CD4-positive, alpha-beta T cell (primary cell): ENCODE measurements around the gene SYF2. TPM values are rescaled to one million over a fixed set of nuclear protein-coding genes. Genes with fewer than 3 reads are reported as not detected.

Source experiments
- ATAC-seq: fragments of 200-7000 bp; cut with Tn5 transposase; one replicate; pipeline ENCODE4 v1.10.0; 2022; ENCODE audit warnings: mild to moderate bottlenecking; ENCODE audit not compliant: poor library complexity
- CTCF ChIA-PET: fragments of 350-600 bp; sonication (Branson Sonifier 250); formaldehyde crosslinking; loops from one replicate; lab custom pipeline; 2021; ENCODE audit warnings: antibody characterized with exemption, inconsistent platforms; lab: Charles Lee
- POLR2A ChIA-PET: fragments of 350-600 bp; sonication (Branson Sonifier 250); formaldehyde crosslinking; loops from one replicate; lab custom pipeline; 2021; ENCODE audit warnings: antibody characterized with exemption, inconsistent platforms; lab: Charles Lee
- DNase-seq, 14 experiments: peaks; one replicate each; pipeline ENCODE4 v3.0.0-alpha.2; 2013 to 2020; ENCODE audit warnings: mixed read lengths in 2 of 14
- H3K27ac ChIP-seq, 2 donors: one replicate each; pipeline versions ENCODE4 v1.5.1 to v1.7.0; 2013; ENCODE audit warnings: low read length in 2 of 2, low read depth in 1 of 2, mild to moderate bottlenecking in 1 of 2
- H3K27me3 ChIP-seq, 2 experiments: 1 replicate in 1 of 2; 2 replicates in 1 of 2; pipeline versions ENCODE4 v1.6.1 to v1.7.0; 2013; ENCODE audit warnings: low read length in 2 of 2, control low read depth in 1 of 2, mild to moderate bottlenecking in 1 of 2, moderate library complexity in 1 of 2; ENCODE audit not compliant: insufficient read depth in 2 of 2, control insufficient read depth in 1 of 2
- H3K36me3 ChIP-seq: one replicate; pipeline ENCODE4 v1.6.1; 2013; ENCODE audit warnings: low read length, control low read depth; ENCODE audit not compliant: insufficient read depth
- H3K4me1 ChIP-seq: one replicate; pipeline ENCODE4 v1.6.1; 2013; ENCODE audit warnings: low read length, control low read depth; ENCODE audit not compliant: insufficient read depth
- H3K4me3 ChIP-seq: one replicate; pipeline ENCODE4 v1.5.1; 2013; ENCODE audit warnings: mild to moderate bottlenecking, low read length, moderate library complexity
- H3K9me3 ChIP-seq, 2 experiments: 1 replicate in 1 of 2; 2 replicates in 1 of 2; pipeline versions ENCODE4 v1.6.1 to v1.7.0; 2013; ENCODE audit warnings: low read length in 2 of 2, mild to moderate bottlenecking in 2 of 2, control low read depth in 1 of 2, moderate library complexity in 1 of 2; ENCODE audit not compliant: control insufficient read depth in 1 of 2, insufficient read depth in 1 of 2
- H3K27ac Mint-ChIP-seq: one replicate; pipeline ENCODE4 v1.8.0; 2020; ENCODE audit warnings: mixed read lengths
- H3K27me3 Mint-ChIP-seq: one replicate; pipeline ENCODE4 v1.8.0; 2021; ENCODE audit warnings: mixed read lengths
- H3K36me3 Mint-ChIP-seq: one replicate; pipeline ENCODE4 v1.8.0; 2021; ENCODE audit warnings: low read depth, mixed read lengths
- H3K4me1 Mint-ChIP-seq: one replicate; pipeline ENCODE4 v1.8.0; 2021; ENCODE audit warnings: low read depth, mixed read lengths
- H3K4me3 Mint-ChIP-seq: one replicate; pipeline ENCODE4 v1.8.0; 2020; ENCODE audit warnings: mild to moderate bottlenecking, mixed read lengths
- H3K9me3 Mint-ChIP-seq: one replicate; pipeline ENCODE4 v1.8.0; 2020; ENCODE audit warnings: mixed read lengths
- intact Hi-C, 2 experiments: fragments of 100-400 bp; cut with DNase I in 1 of 2; cut with micrococcal nuclease in 1 of 2; formaldehyde crosslinking; loops; one replicate each; pipeline versions ENCODE4 v1.15.1 to v1.9.0; 2023 to 2025; cut with DNase I, micrococcal nuclease
- total RNA-seq, 174 experiments: library from RNA in 2 of 174; stranded (reverse) in 2 of 174; gene quantifications; one replicate each; pipeline ENCODE4 v1.2.3 and lab custom pipeline; 2021 to 2026
- TF ChIP-seq, protein P1 (sequence below): fragments of 200-600 bp; IDR thresholded peaks from one replicate; pipeline ENCODE4 v1.8.0; 2022; ENCODE audit warnings: antibody characterized with exemption, mild to moderate bottlenecking

Gene SYF2
- total RNA-seq, 2 experiments from 2014 or later, result 93.3 to 98.9 TPM

DNA sequence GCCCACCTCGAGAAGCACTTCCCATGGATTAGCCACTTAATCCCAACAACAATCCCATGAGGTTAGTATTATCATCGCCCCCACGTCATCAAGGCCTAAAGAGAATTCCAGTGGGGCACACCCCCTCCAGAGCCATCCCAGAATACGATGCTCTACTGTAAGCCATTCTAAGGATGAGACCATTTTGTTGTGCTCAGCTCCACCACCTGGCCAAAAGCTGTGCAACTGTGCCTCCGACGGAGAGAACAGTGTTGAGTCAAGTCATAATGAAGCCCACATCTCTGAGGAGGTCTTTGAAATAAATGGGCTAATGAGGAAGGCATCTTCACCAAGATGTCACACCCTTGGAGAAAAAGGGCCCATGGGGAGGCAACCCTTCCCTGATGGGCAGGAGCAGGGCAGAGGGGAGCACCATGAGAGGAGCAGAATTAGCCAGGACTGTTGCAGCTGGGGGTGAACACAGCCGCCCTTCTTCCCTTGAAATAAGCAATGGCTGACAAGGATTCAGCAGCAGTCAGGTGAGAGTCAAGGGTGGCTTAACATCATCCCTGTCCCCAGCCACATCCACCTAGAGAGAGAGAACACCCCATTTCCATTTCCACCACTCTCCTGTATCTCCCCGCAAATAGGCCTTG lies 14.6 kb downstream of the SYF2 start:
- H3K4me3 ChIP-seq, result no peak overlapping the region
- H3K36me3 ChIP-seq, result peaks cover 21% of the 10 kb centered on the region
- H3K4me3 Mint-ChIP-seq, result no peak overlapping the region
- H3K36me3 Mint-ChIP-seq, result peaks cover 41% of the 10 kb centered on the region
- no peak for DNase-seq
- ChIA-PET POLR2A (no interaction called here), CTCF (no interaction called here)
- H3K27ac Mint-ChIP-seq, result no peak overlapping the region
- H3K9me3 ChIP-seq, result no peaks in the 10 kb centered on the region
- TF ChIP-seq, protein P1, sequence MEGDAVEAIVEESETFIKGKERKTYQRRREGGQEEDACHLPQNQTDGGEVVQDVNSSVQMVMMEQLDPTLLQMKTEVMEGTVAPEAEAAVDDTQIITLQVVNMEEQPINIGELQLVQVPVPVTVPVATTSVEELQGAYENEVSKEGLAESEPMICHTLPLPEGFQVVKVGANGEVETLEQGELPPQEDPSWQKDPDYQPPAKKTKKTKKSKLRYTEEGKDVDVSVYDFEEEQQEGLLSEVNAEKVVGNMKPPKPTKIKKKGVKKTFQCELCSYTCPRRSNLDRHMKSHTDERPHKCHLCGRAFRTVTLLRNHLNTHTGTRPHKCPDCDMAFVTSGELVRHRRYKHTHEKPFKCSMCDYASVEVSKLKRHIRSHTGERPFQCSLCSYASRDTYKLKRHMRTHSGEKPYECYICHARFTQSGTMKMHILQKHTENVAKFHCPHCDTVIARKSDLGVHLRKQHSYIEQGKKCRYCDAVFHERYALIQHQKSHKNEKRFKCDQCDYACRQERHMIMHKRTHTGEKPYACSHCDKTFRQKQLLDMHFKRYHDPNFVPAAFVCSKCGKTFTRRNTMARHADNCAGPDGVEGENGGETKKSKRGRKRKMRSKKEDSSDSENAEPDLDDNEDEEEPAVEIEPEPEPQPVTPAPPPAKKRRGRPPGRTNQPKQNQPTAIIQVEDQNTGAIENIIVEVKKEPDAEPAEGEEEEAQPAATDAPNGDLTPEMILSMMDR, result no peak
- no peaks in the 10 kb centered on the region for H3K4me1 Mint-ChIP-seq
- H3K27me3 ChIP-seq, result no peaks in the 10 kb centered on the region
- intact Hi-C loops, result no loop called here
- no peaks in the 10 kb centered on the region for H3K9me3 Mint-ChIP-seq
- H3K27ac ChIP-seq, result no peak overlapping the region
- H3K4me1 ChIP-seq, result peaks cover 7% of the 10 kb centered on the region
- no peaks in the 10 kb centered on the region for H3K27me3 Mint-ChIP-seq
- no peak for ATAC-seq

DNA sequence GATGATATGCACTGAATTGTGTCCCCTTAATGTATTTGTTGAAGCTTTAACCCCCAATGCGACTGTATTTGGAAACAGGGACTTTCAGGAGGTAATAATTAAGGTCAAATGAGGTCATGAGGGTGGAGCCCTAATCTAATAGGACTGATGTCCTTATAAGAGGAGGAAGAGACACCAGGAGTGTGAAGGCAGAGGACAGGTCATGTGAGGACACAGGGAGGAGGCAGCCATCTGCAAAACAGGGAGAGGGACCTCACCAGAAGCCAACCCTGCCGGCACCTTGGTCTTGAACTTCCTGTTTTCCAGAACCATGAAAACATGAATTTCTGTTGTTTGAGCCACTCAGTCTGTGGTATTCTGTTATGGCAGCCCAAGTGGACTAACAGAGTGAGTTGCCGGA lies 15.3 kb downstream of the SYF2 start:
- H3K4me1 ChIP-seq, result peaks cover 7% of the 10 kb centered on the region
- ChIA-PET POLR2A (no interaction called here), CTCF (no interaction called here)
- no peak overlapping the region for H3K4me3 Mint-ChIP-seq
- no peaks in the 10 kb centered on the region for H3K9me3 Mint-ChIP-seq
- peaks cover 14% of the 10 kb centered on the region for H3K36me3 ChIP-seq
- no peak for DNase-seq
- H3K36me3 Mint-ChIP-seq, result peaks cover 34% of the 10 kb centered on the region
- H3K9me3 ChIP-seq, result no peaks in the 10 kb centered on the region
- H3K27ac ChIP-seq, result no peak overlapping the region
- H3K27ac Mint-ChIP-seq, result no peak overlapping the region
- no peaks in the 10 kb centered on the region for H3K27me3 Mint-ChIP-seq
- no peak overlapping the region for H3K4me3 ChIP-seq
- ATAC-seq, result no peak
- H3K27me3 ChIP-seq, result no peaks in the 10 kb centered on the region
- TF ChIP-seq, protein P1, result no peak
- intact Hi-C loops, result no loop called here
- no peaks in the 10 kb centered on the region for H3K4me1 Mint-ChIP-seq

DNA sequence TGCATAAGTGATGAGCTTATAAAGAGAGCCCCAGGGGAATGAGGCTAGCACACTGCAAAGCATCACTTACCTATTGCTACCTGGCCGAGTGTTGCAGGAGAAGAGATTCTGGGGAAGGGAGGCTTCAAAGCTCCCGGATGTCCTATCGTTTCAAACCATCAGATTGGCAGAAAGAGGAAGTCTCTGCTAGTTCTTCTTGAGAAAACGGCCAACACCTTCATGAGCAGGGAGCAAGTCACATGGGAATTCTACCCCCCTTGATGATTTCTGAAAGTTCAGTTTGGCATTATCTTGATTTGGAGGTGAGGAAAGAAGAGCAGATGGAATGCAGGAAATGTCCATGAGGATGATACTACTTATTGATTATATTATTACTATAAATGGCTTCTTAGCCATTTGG lies 16.2 kb downstream of the SYF2 start:
- ChIA-PET CTCF (no interaction called here), POLR2A (no interaction called here)
- Mint-ChIP-seq H3K27me3 (no peaks in the 10 kb centered on the region), H3K36me3 (peaks cover 25% of the 10 kb centered on the region), H3K4me1 (no peaks in the 10 kb centered on the region), H3K27ac (no peak overlapping the region), H3K4me3 (no peak overlapping the region), H3K9me3 (no peaks in the 10 kb centered on the region)
- DNase-seq (no peak), ATAC-seq (no peak)
- no peaks in the 10 kb centered on the region for H3K27me3 ChIP-seq
- peaks cover 5% of the 10 kb centered on the region for H3K36me3 ChIP-seq
- no peaks in the 10 kb centered on the region for H3K9me3 ChIP-seq
- peaks cover 7% of the 10 kb centered on the region for H3K4me1 ChIP-seq
- H3K27ac ChIP-seq, result no peak overlapping the region
- TF ChIP-seq, protein P1, result no peak
- no peak overlapping the region for H3K4me3 ChIP-seq
- intact Hi-C loops, result no loop called here
